HepG2 (cell line): ENCODE data around the gene CAMTA1. TPM values are rescaled to one million over a fixed set of nuclear protein-coding genes. Genes with fewer than 3 reads are reported as not detected.

Source experiments
- ATAC-seq: fragments of 200-7000 bp; cut with Tn5 transposase; 3 replicates; pipeline ENCODE4 v1.9.1; 2020; ENCODE audit warnings: mild to moderate bottlenecking, moderate library complexity
- BruUV-seq: library from RNA; stranded (reverse); fragments of 400-500 nt; replicated peaks from 2 replicates; lab custom pipeline; 2021; lab: Mats Ljungman, UMichigan
- CTCF ChIA-PET: fragments of 300-600 bp; formaldehyde crosslinking; extraction: SDS; loops from one replicate; lab custom pipeline; 2021; ENCODE audit warnings: low total read pairs, inconsistent platforms, low intra/inter-chr PET ratio; lab: Yijun Ruan, JAX
- POLR2A ChIA-PET: fragments of 350-600 bp; sonication (Branson Sonifier 250); formaldehyde crosslinking; loops from one replicate; lab custom pipeline; 2020; ENCODE audit warnings: antibody characterized with exemption, inconsistent platforms; lab: Yijun Ruan, JAX
- DNase-seq: peaks from one replicate; pipeline ENCODE4 v3.0.0-alpha.2; 2015; ENCODE audit warnings: low spot score
- FAIRE-seq: peaks from 3 replicates; lab custom pipeline; 2011; peaks lifted over from hg19 to GRCh38; lab: Jason Lieb, UNC
- H2AFZ ChIP-seq: one replicate; pipeline ENCODE4 v1.6.1; 2011; ENCODE audit warnings: low read length, inconsistent platforms
- H3K27ac ChIP-seq: fragments of 300-600 bp; 3 replicates; pipeline ENCODE4 v1.8.0; 2011; ENCODE audit warnings: mixed run types, mild to moderate bottlenecking, mixed read lengths, low read length, inconsistent platforms; ENCODE audit not compliant: insufficient read depth; ENCODE audit errors: extremely low read length
- H3K27me3 ChIP-seq, 2 experiments: fragments of 200-600 bp in 1 of 2; 2 replicates in 1 of 2; 3 replicates in 1 of 2; pipeline versions ENCODE4 v1.6.0 to v1.8.0; 2011; ENCODE audit warnings: low read length in 2 of 2, mild to moderate bottlenecking in 2 of 2, moderate library complexity in 2 of 2, inconsistent platforms in 1 of 2; ENCODE audit not compliant: insufficient read depth in 2 of 2, control insufficient read depth in 1 of 2
- H3K36me3 ChIP-seq, 2 experiments: fragments of 200-600 bp in 1 of 2; replicated peaks in 1 of 2; 2 replicates in 1 of 2; 3 replicates in 1 of 2; pipeline versions ENCODE4 v1.5.1 to v1.8.0; 2011; ENCODE audit warnings: low read length in 2 of 2, inconsistent platforms in 1 of 2; ENCODE audit not compliant: insufficient read depth in 2 of 2, control insufficient read depth in 1 of 2
- H3K4me1 ChIP-seq: 2 replicates; pipeline ENCODE4 v1.5.1; 2012; ENCODE audit warnings: low read length, inconsistent platforms; ENCODE audit not compliant: insufficient read depth
- H3K4me2 ChIP-seq: 2 replicates; pipeline ENCODE4 v1.6.0; 2011; ENCODE audit warnings: low read depth, low read length, inconsistent platforms
- H3K4me3 ChIP-seq, 3 experiments: fragments of 200-600 bp in 1 of 3; sonication (generic), shearing (Covaris generic) in 1 of 3; replicated peaks in 1 of 3; 2 replicates each; pipeline ENCODE4 v1.5.1; 2011 to 2016; ENCODE audit warnings: low read length in 3 of 3, inconsistent platforms in 2 of 3, low read depth in 2 of 3, mild to moderate bottlenecking in 2 of 3, control low read depth in 1 of 3, mixed read lengths in 1 of 3; ENCODE audit not compliant: insufficient read depth in 1 of 3
- H3K79me2 ChIP-seq: one replicate; pipeline ENCODE4 v1.6.1; 2011; ENCODE audit warnings: low read length, inconsistent platforms; ENCODE audit not compliant: insufficient read depth
- H3K9ac ChIP-seq: 2 replicates; pipeline ENCODE4 v1.6.0; 2011; ENCODE audit warnings: mild to moderate bottlenecking, low read depth, low read length, inconsistent platforms; ENCODE audit not compliant: insufficient read depth
- H3K9me3 ChIP-seq: 2 replicates; pipeline ENCODE4 v1.5.1; 2012; ENCODE audit warnings: mild to moderate bottlenecking, low read length
- H4K20me1 ChIP-seq: 2 replicates; pipeline ENCODE4 v1.6.0; 2011; ENCODE audit warnings: inconsistent platforms, mild to moderate bottlenecking, low read length, moderate library complexity; ENCODE audit not compliant: insufficient read depth
- ARID2 ChIP-seq: sonication (generic); formaldehyde crosslinking; IDR thresholded peaks from 2 replicates; pipeline ENCODE4 v1.8.1; 2022; ENCODE audit warnings: mild to moderate bottlenecking, missing genetic modification reagents, borderline replicate concordance
- CAMTA2 ChIP-seq: sonication (generic); formaldehyde crosslinking; IDR thresholded peaks from 2 replicates; pipeline ENCODE4 v1.4.0; 2020; ENCODE audit warnings: mild to moderate bottlenecking, missing genetic modification reagents, borderline replicate concordance
- HOXA9 ChIP-seq: sonication (generic); formaldehyde crosslinking; IDR thresholded peaks from 2 replicates; pipeline ENCODE4 v1.8.1; 2022; ENCODE audit warnings: missing genetic modification reagents, mild to moderate bottlenecking, moderate library complexity, borderline replicate concordance
- MTA3 ChIP-seq: sonication (generic); formaldehyde crosslinking; IDR thresholded peaks from 2 replicates; pipeline ENCODE4 v1.4.0; 2020; ENCODE audit warnings: missing genetic modification reagents
- ONECUT2 ChIP-seq: sonication (generic); formaldehyde crosslinking; IDR thresholded peaks from 2 replicates; pipeline ENCODE4 v1.4.0; 2020; ENCODE audit warnings: missing genetic modification reagents
- SRF ChIP-seq: IDR thresholded peaks from 2 replicates; pipeline ENCODE4 v1.6.1; 2011; ENCODE audit warnings: mild to moderate bottlenecking, low read depth, low read length, moderate library complexity
- ZFP36L2 ChIP-seq: sonication (generic); formaldehyde crosslinking; IDR thresholded peaks from 2 replicates; pipeline ENCODE4 v1.4.0; 2020; ENCODE audit warnings: missing genetic modification reagents
- ZNF235 ChIP-seq: sonication (generic); formaldehyde crosslinking; IDR thresholded peaks from 2 replicates; pipeline ENCODE4 v1.8.1; 2023; ENCODE audit warnings: mild to moderate bottlenecking, missing genetic modification reagents, borderline replicate concordance
- ZNF839 ChIP-seq: sonication (generic); formaldehyde crosslinking; IDR thresholded peaks from 2 replicates; pipeline ENCODE4 v1.4.0; 2020; ENCODE audit warnings: missing genetic modification reagents, mild to moderate bottlenecking, borderline replicate concordance
- WGBS: methylation state at CpG from one replicate; pipeline ENCODE4 v1.1.6; 2017; ENCODE audit warnings: low lambda C conversion rate; 5-methylcytosine and 5-hydroxymethylcytosine counted together
- in situ Hi-C: cut with HindIII; loops from 2 replicates; pipeline ENCODE4 v1.10.0; 2017; ENCODE audit warnings: low pct_unique_long_range_greater_than_20kb; ENCODE audit not compliant: extremely low pct_ligation_motif_present
- intact Hi-C: fragments of 100-400 bp; cut with micrococcal nuclease; formaldehyde crosslinking; loops from one replicate; pipeline ENCODE4 v1.10.0; 2022; ENCODE audit not compliant: unreplicated experiment
- polyA plus RNA-seq, 8 experiments: library from polyadenylated mRNA; depleted of rRNA in 3 of 8; stranded (reverse) in 7 of 8; unstranded in 1 of 8; fragments of >200 nt; fragmentation: Illumina TruSeq in 4 of 8; extraction: Trizol in 4 of 8; gene quantifications; 2 replicates each; pipeline versions ENCODE4 v1.2.1 to v1.2.3, GENCODE V29; 2011 to 2016; ENCODE audit warnings: low read depth in 4 of 8, missing spikeins in 1 of 8, mixed read lengths in 1 of 8; ENCODE audit not compliant: insufficient read depth in 1 of 8
- total RNA-seq, 5 experiments: library from RNA; depleted of rRNA; stranded (reverse); fragments of >200 nt; fragmentation: Illumina TruSeq; extraction: Trizol; gene quantifications; 2 replicates each; pipeline ENCODE4 v1.2.3, GENCODE V29; 2016; ENCODE audit warnings: low read depth in 1 of 5
- TF ChIP-seq, protein P1 (sequence below): sonication (generic); formaldehyde crosslinking; IDR thresholded peaks from 2 replicates; pipeline ENCODE4 v1.8.0; 2023; ENCODE audit warnings: mild to moderate bottlenecking, missing genetic modification reagents
- TF ChIP-seq, protein P2 (sequence below): sonication (generic); formaldehyde crosslinking; IDR thresholded peaks from 2 replicates; pipeline ENCODE4 v1.5.0; 2020; ENCODE audit warnings: missing genetic modification reagents
- TF ChIP-seq, protein P3 (sequence below), 2 experiments: sonication (generic) in 1 of 2; formaldehyde crosslinking in 1 of 2; IDR thresholded peaks; 2 replicates each; pipeline versions ENCODE4 v1.4.0 to v1.6.1; 2018 to 2020; ENCODE audit warnings: missing genetic modification reagents in 2 of 2, borderline replicate concordance in 1 of 2, low read depth in 1 of 2, mild to moderate bottlenecking in 1 of 2, missing biosample characterization in 1 of 2
- TF ChIP-seq, protein P4 (sequence below): sonication (generic); formaldehyde crosslinking; IDR thresholded peaks from 2 replicates; pipeline ENCODE4 v1.5.0; 2020; ENCODE audit warnings: mild to moderate bottlenecking, missing genetic modification reagents

The CAMTA1 gene
- total and polyA plus RNA-seq, 2 of the 13 experiments (the other 11 are each of a cell fraction or from before 2014, with no cell fraction given), result 25.0 to 36.4 TPM

DNA sequence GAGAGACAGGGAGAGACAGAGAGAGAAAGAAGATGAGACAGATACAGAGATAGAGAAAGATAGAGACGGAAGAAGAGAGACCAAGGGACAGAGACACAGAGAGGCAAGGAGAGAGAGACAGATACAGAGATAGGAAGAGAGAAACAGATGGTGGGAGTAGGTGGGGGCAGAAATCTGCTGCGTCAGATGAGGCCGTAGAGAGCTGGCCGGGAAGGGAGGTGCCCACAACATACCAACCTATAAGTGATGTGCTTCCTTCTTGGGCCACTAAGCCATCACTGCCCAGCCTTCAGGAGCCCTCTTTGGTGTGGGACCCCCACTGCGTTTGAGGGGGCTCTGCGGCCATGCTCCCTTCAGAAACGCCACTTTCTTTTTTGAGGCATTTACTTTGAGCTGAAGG lies 678.3 kb downstream of the CAMTA1 start:
- CTCF ChIA-PET, result no interaction called here
- no peak for FAIRE-seq
- H3K9me3 ChIP-seq, result no peaks in the 10 kb centered on the region
- ATAC-seq, result no peak
- no peak overlapping the region for H3K4me2 ChIP-seq
- DNase-seq, result no peak
- no peaks in the 10 kb centered on the region for H4K20me1 ChIP-seq
- peaks cover 10 to 35% of the 10 kb centered on the region in 2 experiments; a peak in 4 of 5 replicates for H3K27me3 ChIP-seq
- H3K27ac ChIP-seq, result no peak overlapping the region
- no peak overlapping the region for H2AFZ ChIP-seq
- H3K9ac ChIP-seq, result no peak overlapping the region
- H3K4me1 ChIP-seq, result no peaks in the 10 kb centered on the region
- H3K4me3 ChIP-seq, result no peak overlapping the region
- H3K36me3 ChIP-seq, result no peaks in the 10 kb centered on the region
- BruUV-seq, result no TSS peak
- TF ChIP-seq CAMTA2 (CRISPR knock-in tag), result no peak
- no peak for TF ChIP-seq MTA3
- TF ChIP-seq SRF, result no peak
- TF ChIP-seq ARID2, result no peak
- no peak for TF ChIP-seq ZFP36L2
- TF ChIP-seq ONECUT2 (CRISPR knock-in tag), result no peak
- no peak for TF ChIP-seq ZNF235
- TF ChIP-seq, protein P1, sequence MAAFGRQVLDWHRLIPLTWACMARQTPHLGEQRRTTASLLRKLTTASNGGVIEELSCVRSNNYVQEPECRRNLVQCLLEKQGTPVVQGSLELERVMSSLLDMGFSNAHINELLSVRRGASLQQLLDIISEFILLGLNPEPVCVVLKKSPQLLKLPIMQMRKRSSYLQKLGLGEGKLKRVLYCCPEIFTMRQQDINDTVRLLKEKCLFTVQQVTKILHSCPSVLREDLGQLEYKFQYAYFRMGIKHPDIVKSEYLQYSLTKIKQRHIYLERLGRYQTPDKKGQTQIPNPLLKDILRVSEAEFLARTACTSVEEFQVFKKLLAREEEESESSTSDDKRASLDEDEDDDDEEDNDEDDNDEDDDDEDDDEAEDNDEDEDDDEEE (CRISPR knock-in tag), result no peak
- intact Hi-C loops (no loop called here), in situ Hi-C loops (no loop called here)
- H3K79me2 ChIP-seq, result no peaks in the 10 kb centered on the region
- 14% methylated on average over 7 of the region's 7 CpGs for WGBS
- POLR2A ChIA-PET, result no interaction called here

DNA sequence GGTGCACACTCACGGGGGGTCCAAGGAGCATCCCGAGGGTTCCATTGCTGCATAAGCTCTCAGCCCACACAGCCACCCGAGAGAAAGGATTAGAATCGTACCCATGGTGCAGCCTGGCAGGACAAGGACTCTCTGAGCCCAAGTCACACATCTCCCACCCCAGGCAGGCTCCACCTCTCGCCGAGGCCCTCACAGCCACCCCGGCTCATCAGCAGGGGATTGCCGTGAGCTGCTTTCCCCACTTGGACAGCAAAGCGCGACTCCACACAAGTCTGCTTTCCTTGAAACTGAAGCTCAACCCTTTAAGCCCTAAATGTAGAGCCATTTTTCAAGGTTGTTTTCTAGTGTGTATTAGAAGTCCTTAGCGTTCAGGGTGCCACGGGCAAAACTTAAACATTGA lies 679.5 kb downstream of the CAMTA1 start:
- 59% methylated on average over 8 of the region's 12 CpGs for WGBS
- Histone ChIP-seq H3K9me3 (no peaks in the 10 kb centered on the region), H2AFZ (no peak overlapping the region), H4K20me1 (no peaks in the 10 kb centered on the region), H3K4me1 (no peaks in the 10 kb centered on the region), H3K79me2 (no peaks in the 10 kb centered on the region), H3K36me3 (no peaks in the 10 kb centered on the region), H3K4me3 (no peak overlapping the region), H3K4me2 (no peak overlapping the region), H3K27ac (no peak overlapping the region), H3K27me3 (peaks cover 9 to 45% of the 10 kb centered on the region in 2 experiments; a peak in 4 of 5 replicates), H3K9ac (no peak overlapping the region)
- DNase-seq (no peak), ATAC-seq (no peak), FAIRE-seq (no peak)
- intact Hi-C loops, result no loop called here
- in situ Hi-C loops, result no loop called here
- POLR2A ChIA-PET, result no interaction called here
- no TSS peak for BruUV-seq
- CTCF ChIA-PET, result no interaction called here
- TF ChIP-seq, protein P2, sequence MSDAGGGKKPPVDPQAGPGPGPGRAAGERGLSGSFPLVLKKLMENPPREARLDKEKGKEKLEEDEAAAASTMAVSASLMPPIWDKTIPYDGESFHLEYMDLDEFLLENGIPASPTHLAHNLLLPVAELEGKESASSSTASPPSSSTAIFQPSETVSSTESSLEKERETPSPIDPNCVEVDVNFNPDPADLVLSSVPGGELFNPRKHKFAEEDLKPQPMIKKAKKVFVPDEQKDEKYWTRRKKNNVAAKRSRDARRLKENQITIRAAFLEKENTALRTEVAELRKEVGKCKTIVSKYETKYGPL, result no peak
- no peak for TF ChIP-seq ZNF839 (CRISPR knock-in tag)
- TF ChIP-seq, protein P3, sequence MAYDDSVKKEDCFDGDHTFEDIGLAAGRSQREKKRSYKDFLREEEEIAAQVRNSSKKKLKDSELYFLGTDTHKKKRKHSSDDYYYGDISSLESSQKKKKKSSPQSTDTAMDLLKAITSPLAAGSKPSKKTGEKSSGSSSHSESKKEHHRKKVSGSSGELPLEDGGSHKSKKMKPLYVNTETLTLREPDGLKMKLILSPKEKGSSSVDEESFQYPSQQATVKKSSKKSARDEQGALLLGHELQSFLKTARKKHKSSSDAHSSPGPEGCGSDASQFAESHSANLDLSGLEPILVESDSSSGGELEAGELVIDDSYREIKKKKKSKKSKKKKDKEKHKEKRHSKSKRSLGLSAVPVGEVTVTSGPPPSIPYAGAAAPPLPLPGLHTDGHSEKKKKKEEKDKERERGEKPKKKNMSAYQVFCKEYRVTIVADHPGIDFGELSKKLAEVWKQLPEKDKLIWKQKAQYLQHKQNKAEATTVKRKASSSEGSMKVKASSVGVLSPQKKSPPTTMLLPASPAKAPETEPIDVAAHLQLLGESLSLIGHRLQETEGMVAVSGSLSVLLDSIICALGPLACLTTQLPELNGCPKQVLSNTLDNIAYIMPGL (CRISPR knock-in tag; IDR thresholded peaks at IDR 0.05; ENCODE audit: borderline replicate concordance in 1 of 2, low read depth in 1 of 2), result no peak
- TF ChIP-seq HOXA9 (CRISPR knock-in tag), result no peak
- TF ChIP-seq, protein P4, sequence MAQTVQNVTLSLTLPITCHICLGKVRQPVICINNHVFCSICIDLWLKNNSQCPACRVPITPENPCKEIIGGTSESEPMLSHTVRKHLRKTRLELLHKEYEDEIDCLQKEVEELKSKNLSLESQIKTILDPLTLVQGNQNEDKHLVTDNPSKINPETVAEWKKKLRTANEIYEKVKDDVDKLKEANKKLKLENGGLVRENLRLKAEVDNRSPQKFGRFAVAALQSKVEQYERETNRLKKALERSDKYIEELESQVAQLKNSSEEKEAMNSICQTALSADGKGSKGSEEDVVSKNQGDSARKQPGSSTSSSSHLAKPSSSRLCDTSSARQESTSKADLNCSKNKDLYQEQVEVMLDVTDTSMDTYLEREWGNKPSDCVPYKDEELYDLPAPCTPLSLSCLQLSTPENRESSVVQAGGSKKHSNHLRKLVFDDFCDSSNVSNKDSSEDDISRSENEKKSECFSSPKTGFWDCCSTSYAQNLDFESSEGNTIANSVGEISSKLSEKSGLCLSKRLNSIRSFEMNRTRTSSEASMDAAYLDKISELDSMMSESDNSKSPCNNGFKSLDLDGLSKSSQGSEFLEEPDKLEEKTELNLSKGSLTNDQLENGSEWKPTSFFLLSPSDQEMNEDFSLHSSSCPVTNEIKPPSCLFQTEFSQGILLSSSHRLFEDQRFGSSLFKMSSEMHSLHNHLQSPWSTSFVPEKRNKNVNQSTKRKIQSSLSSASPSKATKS (CRISPR knock-in tag), result no peak
